GM19351 (cell line): ENCODE data around the gene MRLN.

Source experiments
- ATAC-seq: cut with Tn5 transposase; IDR thresholded peaks from one replicate; pipeline ENCODE4 v1.9.1; 2021; ENCODE audit warnings: mild to moderate bottlenecking, moderate library complexity; ENCODE audit not compliant: unreplicated experiment

The MRLN gene

DNA sequence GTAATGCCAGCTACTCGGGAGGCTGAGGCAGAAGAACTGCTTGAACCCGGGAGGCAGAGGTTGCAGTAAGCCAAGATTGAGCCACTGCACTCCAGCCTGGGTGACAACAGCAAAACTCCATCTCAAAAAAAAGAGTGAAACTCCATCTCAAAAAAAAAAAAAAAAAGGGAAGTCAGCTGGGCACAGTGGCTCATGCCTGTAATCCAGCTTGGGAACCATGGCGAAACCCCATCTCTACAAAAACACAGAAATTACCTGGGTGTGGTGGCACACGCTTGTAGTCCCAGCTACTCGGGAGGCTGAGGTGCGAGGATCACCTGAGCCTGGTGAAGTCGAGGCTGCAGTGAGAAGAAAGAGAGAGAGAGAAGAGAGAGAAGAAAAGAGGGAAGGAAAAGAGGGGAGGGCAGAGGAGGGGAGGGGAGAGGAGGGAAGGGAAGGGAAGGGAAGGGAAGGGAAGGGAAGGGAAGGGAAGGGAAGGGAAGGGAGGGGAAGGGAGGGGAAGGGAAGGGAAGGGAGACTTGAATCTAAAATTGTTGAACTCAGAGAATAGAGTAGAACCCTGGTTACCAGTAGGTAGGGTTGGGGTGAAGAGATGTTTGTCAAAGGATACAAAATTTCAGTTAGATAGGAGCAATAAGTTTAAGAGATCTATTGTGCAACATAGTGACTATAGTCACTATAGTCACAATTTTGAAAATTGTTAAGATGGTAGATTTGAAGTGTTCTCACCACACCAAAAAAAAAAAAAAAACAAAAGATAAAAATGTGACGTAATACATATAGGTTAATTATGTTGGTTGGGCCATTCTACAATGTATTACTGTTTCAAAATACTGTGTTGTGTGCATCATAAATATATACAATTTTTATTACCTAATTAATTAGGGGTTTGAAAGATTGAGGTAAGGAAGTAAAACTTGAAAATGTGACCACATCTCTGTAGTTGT, 46.1 kb downstream of the MRLN start:
- ATAC-seq = no peak

DNA sequence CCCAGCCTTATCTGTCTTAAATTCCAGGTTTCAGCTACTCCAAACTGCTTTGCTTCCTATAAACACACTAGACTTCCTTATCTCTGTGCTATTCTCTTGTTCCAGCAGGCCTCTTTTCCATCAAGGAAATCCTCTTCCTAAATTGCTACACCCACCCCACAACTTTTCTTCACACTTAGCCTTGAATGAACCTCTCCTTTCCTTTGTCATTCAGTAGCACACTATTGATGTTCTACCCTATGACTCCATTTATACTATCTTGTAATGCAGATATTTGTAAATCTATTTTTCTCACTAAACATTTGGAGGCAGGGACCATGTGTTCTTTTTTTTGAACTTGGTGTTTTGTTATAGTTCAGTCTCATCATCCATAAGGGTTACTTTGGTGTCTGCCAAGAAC, 47.3 kb downstream of the MRLN start:
- ATAC-seq = no peak

DNA sequence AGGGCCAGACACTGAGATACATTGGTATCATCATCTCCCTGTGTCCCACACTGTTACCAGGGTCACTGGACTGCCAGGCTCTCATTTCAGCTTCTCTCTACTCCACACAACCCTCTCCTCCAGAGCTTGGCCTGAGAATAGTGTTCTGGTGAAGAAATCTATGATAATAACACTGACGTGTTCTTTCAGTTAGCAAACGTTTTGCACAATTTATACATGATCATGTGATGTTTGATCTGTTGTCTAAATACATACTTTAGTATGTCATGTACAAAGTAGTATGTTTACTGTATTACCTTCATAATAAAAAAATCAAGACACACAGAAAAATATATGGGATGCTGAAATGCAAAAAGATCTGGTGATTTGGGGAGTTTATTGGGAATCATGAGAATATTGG, 48.6 kb downstream of the MRLN start:
- ATAC-seq = no peak

DNA sequence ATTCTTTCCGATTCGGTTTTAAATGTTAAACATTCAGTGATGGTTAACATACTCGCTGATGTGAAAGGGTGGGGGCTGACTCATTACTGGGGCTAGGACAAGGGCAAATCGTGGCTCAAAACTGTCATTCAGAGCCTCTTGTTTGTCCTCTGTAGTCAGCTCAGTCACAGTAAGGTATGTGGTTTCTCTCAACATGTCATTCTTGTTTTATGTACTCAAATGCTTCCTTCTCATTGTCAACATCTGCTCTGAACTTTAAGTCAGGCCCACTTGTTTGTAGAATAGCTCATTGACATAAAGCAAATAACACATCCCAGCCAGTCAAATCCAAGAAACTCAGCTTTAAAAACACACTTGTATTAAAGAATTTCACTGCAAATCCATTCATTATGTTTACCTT, 50.9 kb downstream of the MRLN start:
- ATAC-seq = no peak

DNA sequence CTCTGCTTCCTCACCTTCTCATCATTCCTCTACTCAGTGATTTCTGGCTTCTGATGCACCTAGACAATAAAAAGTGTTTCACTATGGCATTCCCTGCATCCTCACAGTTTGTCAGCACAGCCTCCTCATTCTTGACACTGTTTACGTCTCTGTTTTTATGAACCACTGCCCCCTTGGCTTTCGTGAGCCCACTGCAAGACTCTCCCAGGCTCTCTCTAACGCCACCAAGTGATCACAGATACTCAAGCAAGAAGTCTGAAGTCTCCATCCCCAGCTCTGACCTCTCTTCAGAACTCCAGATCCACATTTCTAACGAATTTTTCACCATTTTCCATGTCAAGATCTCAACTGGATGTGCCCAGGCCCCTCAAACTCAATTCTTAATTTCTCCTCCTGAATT, 52.5 kb downstream of the MRLN start:
- no peak for ATAC-seq

DNA sequence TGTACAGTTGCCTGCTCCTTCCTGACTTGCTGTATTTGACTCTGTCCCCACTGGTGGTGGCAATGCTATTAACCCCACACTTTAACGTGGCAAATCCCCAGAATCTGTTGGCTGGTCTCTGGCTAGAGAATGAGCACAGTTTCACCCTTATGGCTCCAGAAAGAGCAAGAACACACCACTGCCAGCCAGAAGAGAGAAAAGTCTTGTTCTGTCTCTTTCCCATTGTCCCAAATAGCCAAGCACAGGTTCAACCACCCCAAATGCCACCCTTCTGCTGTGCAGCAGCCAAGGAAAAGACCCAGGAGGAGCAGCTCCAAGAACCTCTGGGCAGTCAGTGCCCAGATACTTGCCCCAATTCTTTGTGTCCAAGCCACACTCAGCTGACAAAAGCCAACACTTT, 54.9 kb downstream of the MRLN start:
- ATAC-seq = no peak

DNA sequence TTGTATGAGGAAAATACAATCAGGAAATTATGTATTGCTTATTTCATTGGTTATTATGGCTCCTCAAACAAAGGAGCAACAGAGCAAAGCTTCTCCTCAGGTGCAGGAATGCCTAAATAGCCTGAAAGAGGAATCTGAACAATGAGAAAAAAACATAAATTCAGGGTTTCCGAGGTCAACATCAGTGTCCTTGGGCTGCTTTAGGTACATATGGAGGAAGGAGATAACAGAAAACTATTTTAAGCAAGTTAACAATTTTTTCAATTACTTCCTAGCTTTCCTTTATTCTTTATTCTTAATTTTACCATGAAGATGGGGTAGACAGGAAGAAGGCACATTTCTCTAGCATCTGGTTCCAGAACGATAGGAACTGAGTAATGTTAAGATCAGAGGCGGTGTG, 57.6 kb downstream of the MRLN start:
- no peak for ATAC-seq

DNA sequence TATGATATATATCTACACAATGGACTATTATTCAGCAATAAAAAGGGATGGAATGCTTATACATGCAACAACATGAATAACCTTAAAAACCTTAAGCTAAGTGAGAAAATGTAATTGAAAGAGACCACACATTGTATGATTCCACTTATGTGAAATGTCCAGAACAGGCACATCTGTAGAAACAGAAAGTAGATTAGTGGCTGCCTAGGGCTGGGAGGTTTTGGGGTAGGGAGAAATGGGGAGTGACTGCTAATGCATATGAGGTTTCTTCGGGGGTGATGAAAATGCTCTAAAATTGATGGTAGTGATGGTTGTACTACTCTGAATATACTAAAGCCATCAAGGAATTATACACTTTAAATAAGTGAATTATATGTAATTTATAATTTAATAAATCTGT, 58.3 kb downstream of the MRLN start:
- no peak for ATAC-seq

DNA sequence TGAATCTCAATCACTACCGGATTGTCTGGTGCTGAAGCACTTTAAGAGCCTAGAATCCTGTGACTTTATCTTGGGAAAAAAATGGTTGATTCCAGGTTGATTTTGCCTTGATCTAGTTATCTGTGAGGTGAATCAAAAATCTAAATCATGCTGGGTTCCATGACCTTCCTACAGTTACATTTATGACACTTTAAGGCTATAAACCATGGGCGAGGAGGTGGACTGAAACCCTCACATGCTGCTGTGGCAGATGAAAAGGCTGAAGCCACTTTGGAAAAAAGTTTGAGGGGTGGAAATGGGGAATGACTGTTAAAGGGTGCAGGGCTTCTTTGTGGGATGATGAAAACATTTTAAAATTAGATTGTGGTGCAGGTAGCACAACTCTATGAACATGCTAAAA, 61.1 kb downstream of the MRLN start:
- ATAC-seq = no peak

DNA sequence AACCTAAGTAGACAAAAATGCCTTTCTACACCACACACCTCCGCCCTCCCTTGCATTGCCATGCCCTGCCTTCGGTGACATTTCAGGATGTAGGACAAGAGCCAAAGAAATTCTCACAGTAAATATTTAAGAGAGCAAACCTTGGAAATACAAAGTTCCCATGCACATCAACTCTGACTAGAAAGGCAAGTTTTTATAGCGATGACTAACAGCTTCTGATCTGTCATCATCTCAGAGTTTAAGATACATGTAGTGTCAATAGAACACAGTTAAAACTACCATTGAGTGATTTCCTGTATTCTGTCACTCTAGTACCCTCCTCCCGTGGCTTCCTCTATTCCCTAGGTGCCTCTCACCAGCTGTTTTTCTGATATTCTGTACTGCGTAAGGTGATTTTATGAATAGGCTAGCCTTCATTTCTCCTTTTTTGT, 64.3 kb downstream of the MRLN start:
- no peak for ATAC-seq

DNA sequence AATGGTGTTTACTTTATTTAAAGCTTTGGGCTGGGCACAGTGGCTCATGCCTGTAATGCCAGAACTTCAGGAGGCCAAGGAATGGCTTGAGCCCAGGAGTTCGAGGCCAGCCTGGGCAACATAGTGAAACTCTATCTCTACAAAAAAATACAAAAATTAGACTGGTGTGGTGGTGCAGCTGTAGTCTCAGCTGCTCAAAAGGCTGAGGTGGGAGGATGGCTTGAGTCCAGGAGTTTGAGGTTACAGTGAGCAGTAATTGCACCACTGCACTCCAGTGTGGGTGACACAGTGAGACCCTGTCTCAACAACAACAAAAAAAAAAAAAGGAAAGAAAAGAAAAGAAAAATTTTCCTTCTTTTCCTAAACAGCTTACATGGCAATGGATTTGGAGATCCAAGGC, 65.6 kb downstream of the MRLN start:
- ATAC-seq = peak; percentile 62
